NCI-H2196 (cell line): ENCODE measurements around the gene AGXT.
A peak's percentile ranks its signal among the peaks of the same experiment; 100 is the strongest.

Experiments used
- DNase-seq: peaks from one replicate; lab custom pipeline; 2025; ENCODE audit not compliant: unreplicated experiment; lab: John Stamatoyannopoulos, UW

AGXT gene

GRCh38 chr2:240913810-240914644 is 45.4 kb downstream of the AGXT start:
- peak; percentile 52 for DNase-seq

GRCh38 chr2:240914645-240915525 is 46.3 kb downstream of the AGXT start:
- DNase-seq = no peak

- no peak for DNase-seq
These were observed 47.1 kb downstream of the AGXT start for GRCh38 chr2:240915526-240916341.

- no peak for DNase-seq
These were observed 48.0 kb downstream of the AGXT start for GRCh38 chr2:240916571-240917008.

- DNase-seq = no peak
These were observed 48.5 kb downstream of the AGXT start for GRCh38 chr2:240917009-240917683.

GRCh38 chr2:240917684-240918257 is 49.1 kb downstream of the AGXT start:
- no peak for DNase-seq

- no peak for DNase-seq
These were observed 49.9 kb downstream of the AGXT start for GRCh38 chr2:240918258-240919091.

- no peak for DNase-seq
These were observed 50.6 kb downstream of the AGXT start for GRCh38 chr2:240919161-240919781.

GRCh38 chr2:240919786-240920782 is 51.5 kb downstream of the AGXT start:
- DNase-seq = no peak

GRCh38 chr2:240920783-240921231 is 52.2 kb downstream of the AGXT start:
- DNase-seq = no peak

GRCh38 chr2:240921311-240921994 is 52.8 kb downstream of the AGXT start:
- no peak for DNase-seq

- no peak for DNase-seq
These were observed 53.3 kb downstream of the AGXT start for GRCh38 chr2:240921995-240922244.

GRCh38 chr2:240922245-240922981 is 53.8 kb downstream of the AGXT start:
- DNase-seq = no peak

- DNase-seq = no peak
These were observed 54.4 kb downstream of the AGXT start for GRCh38 chr2:240922982-240923537.

- no peak for DNase-seq
These were observed 56.6 kb downstream of the AGXT start for GRCh38 chr2:240925191-240925567.
